ENCODE results near the gene KANSL3. TPM values are rescaled to one million over a fixed set of nuclear protein-coding genes. Genes with fewer than 3 reads are reported as not detected.
A peak's percentile ranks its signal among the peaks of the same experiment; 100 is the strongest.

Gene KANSL3
- total and polyA plus RNA-seq, 9 of the 15 experiments (the other 6 are each of a cell fraction or from before 2014, with no cell fraction given): 11.3 to 43.7 (median 27.9) TPM

- TF ChIP-seq STAG1 (CRISPR knock-in tag; IDR thresholded peaks at IDR 0.05; ENCODE audit: borderline replicate concordance) (peak; percentile 83; the same call in 1 of the 2 replicates), MAZ (CRISPR knock-in tag; conservative IDR thresholded peaks at IDR 0.05 in 1 of 2, IDR thresholded peaks at IDR 0.05 in 1 of 2) (peak in 1 of 2 experiments; percentile 79; a peak in 2 of 4 replicates), HNRNPLL (IDR thresholded peaks at IDR 0.05; ENCODE audit: low read depth, low read length, poor library complexity, severe bottlenecking) (peak; percentile 18), JUN (IDR thresholded peaks at IDR 0.05; ENCODE audit: borderline replicate concordance, low read depth, low read length) (peak; percentile 33; the same call in 1 of the 2 replicates), JUN (CRISPR knock-in tag; IDR thresholded peaks at IDR 0.05; ENCODE audit: borderline replicate concordance) (no peak), ID3 (CRISPR knock-in tag; IDR thresholded peaks at IDR 0.05) (no peak), ID3 (tag; IDR thresholded peaks at IDR 0.05) (0 out of 2 replicates have a peak, but pooled peaks have one; percentile 27), L3MBTL2 (IDR thresholded peaks at IDR 0.05) (peak; percentile 68; the same call in 1 of the 2 replicates), NCOA1 (IDR thresholded peaks at IDR 0.05; ENCODE audit: low read depth) (no peak), BHLHE40 (IDR thresholded peaks at IDR 0.05; ENCODE audit: low read length) (peak; percentile 87), NONO (IDR thresholded peaks at IDR 0.05; ENCODE audit: low read depth in 2 of 2, low read length in 1 of 2) (peak in 1 of 2 experiments; percentile 50; a peak in 1 of 4 replicates), REST (IDR thresholded peaks at IDR 0.05; ENCODE audit: borderline replicate concordance) (peak; percentile 82), REST (CRISPR knock-in tag; IDR thresholded peaks at IDR 0.05; ENCODE audit: low read depth) (no peak)
- TF ChIP-seq, protein P1, sequence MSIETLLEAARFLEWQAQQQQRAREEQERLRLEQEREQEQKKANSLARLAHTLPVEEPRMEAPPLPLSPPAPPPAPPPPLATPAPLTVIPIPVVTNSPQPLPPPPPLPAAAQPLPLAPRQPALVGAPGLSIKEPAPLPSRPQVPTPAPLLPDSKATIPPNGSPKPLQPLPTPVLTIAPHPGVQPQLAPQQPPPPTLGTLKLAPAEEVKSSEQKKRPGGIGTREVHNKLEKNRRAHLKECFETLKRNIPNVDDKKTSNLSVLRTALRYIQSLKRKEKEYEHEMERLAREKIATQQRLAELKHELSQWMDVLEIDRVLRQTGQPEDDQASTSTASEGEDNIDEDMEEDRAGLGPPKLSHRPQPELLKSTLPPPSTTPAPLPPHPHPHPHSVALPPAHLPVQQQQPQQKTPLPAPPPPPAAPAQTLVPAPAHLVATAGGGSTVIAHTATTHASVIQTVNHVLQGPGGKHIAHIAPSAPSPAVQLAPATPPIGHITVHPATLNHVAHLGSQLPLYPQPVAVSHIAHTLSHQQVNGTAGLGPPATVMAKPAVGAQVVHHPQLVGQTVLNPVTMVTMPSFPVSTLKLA (conservative IDR thresholded peaks at IDR 0.05): peak in 1 of 2 experiments; percentile 64; a peak in 2 of 4 replicates
- TF ChIP-seq, protein P2, sequence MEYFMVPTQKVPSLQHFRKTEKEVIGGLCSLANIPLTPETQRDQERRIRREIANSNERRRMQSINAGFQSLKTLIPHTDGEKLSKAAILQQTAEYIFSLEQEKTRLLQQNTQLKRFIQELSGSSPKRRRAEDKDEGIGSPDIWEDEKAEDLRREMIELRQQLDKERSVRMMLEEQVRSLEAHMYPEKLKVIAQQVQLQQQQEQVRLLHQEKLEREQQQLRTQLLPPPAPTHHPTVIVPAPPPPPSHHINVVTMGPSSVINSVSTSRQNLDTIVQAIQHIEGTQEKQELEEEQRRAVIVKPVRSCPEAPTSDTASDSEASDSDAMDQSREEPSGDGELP (CRISPR knock-in tag; IDR thresholded peaks at IDR 0.05; ENCODE audit: borderline replicate concordance): peak; percentile 66; the same call in 1 of the 2 replicates
Observed at GRCh38 chr2:96549967-96550786, 87.9 kb downstream of the KANSL3 start (continued).

All from K562 (cell line).